M059J (cell line): ENCODE results near the gene ANKLE1. TPM values are rescaled to one million over a fixed set of nuclear protein-coding genes. Genes with fewer than 3 reads are reported as not detected.

Source experiments
- DNase-seq: peaks from one replicate; pipeline ENCODE4 v3.0.0-alpha.2; 2012; ENCODE audit warnings: low read depth
- total RNA-seq: library from RNA; depleted of rRNA; stranded (reverse); fragments of >200 nt; shearing (Covaris generic); gene quantifications from 2 replicates; pipeline ENCODE4 v1.2.3, GENCODE V29; 2014; rRNA removed

The ANKLE1 gene, protein sequence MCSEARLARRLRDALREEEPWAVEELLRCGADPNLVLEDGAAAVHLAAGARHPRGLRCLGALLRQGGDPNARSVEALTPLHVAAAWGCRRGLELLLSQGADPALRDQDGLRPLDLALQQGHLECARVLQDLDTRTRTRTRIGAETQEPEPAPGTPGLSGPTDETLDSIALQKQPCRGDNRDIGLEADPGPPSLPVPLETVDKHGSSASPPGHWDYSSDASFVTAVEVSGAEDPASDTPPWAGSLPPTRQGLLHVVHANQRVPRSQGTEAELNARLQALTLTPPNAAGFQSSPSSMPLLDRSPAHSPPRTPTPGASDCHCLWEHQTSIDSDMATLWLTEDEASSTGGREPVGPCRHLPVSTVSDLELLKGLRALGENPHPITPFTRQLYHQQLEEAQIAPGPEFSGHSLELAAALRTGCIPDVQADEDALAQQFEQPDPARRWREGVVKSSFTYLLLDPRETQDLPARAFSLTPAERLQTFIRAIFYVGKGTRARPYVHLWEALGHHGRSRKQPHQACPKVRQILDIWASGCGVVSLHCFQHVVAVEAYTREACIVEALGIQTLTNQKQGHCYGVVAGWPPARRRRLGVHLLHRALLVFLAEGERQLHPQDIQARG
- 0.69 and 0.71 TPM in 2 replicates for total RNA-seq

DNA sequence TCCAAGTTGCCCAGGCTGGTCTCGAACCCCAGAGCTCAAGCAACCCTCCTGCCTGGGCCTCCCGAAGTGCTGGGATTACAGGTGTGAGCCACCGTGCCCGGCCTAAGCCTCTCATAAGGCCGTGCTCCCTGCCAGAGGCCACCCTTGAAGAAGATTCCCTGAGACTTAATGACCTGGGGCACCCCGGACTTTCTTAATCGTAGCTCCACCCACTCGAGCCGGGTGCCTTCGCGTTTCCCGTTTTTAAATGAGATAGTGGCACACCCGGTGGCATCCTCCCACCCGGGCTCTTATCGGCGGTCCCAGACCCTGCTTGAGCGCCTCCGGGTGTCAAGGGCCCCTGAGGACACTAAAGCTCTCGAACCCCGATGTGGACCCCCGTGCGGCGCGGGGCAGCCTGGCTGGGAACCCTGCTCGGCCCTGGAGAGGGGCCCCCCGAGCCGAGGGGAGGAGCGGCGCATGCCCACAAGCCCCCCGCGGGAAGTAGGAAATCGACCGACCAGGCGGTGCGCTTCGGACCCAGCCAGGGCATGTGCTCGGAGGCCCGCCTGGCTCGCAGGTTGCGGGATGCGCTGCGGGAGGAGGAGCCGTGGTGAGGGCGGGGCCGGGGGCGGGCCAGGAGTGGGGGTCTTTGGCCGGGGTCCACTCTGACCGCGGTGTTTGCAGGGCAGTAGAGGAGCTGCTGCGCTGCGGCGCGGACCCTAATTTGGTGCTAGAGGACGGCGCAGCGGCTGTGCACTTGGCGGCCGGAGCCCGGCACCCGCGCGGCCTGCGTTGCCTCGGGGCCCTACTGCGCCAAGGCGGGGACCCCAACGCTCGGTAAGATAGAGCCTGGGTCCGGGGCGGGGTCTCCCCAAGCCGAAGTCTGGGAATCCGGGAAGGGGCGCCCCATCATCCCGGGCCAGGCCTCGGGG lies at the start of gene ANKLE1:
ANKLE1 (plus strand) TSS at position 511 of the 914 bp plus-strand sequence; CDS start at position 531, 20 bp downstream.
- no peak for DNase-seq

DNA sequence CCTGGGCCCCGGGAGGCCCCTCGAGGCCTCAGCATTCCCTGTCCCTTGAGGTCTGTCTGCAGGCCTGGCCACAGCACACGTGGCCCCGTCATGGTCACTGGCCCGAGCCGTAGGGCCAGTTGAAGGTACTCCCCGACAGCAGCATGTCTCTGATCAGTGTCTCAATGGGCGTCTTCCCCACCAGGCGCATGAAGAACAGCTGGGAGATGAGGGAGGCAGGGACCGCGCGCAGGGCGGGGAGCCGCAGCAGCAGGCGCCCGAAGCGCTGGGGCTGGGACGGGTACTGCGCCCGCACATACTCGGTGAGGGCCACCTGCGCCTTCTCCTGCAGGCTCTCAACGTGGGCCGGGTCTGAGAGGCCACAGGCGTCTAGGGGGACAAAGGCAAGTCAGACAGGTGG lies 49.4 kb upstream of the ANKLE1 start:
- DNase-seq = no peak

DNA sequence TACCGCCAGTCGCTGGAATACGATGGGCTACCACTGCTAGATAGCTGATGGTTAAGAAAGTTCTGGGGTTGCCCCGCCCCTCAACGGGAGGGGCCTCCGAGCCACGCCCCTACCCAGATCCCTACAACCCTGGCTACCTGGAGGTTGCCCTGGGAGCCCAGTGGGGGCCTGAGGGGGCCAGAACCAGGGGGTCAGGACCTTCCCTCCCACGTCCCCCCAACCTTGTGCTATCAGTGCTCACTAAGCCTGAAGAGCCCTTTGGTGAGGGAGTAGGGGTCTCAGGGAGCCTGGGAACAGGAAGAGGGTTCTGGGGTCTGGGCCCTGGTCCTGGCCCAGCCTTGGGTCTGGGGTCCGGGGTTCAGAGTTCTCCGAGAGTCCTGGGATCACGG lies 46.8 kb upstream of the ANKLE1 start:
- peak; percentile 40 for DNase-seq

DNA sequence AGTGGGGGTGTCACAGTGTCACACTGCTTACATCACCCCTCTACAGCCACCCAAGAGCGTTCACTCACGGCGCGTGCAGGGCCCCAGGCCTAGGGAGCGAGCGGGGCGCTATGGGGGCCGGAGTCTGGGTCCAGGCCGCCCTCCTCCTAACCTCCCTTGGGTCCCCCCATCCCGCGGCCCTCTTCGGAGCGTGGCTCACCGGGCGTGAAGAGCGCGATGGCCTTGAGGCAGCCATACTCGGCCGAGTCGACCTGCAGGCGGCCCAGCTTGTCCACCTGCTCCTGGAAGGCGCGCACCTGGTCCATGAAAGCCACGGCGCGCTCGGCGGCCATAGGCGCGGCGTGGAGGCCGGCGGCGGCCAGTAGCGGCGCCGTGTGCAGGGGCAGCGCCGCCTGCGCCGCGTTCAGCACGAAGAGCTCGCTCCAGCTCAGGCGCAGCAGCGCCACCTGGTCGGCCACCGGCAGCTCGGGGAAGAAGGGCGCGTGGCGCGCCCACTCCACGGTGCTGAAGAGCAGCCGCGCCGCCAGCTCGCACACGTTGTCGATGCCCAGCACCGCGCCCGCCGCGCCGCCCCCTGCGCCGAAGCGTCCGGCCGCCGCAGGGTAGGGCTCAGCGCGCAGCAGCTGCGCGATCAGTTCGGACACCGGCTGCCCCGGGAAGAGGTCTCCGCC lies 46.3 kb upstream of the ANKLE1 start:
- DNase-seq = peak; percentile 71

DNA sequence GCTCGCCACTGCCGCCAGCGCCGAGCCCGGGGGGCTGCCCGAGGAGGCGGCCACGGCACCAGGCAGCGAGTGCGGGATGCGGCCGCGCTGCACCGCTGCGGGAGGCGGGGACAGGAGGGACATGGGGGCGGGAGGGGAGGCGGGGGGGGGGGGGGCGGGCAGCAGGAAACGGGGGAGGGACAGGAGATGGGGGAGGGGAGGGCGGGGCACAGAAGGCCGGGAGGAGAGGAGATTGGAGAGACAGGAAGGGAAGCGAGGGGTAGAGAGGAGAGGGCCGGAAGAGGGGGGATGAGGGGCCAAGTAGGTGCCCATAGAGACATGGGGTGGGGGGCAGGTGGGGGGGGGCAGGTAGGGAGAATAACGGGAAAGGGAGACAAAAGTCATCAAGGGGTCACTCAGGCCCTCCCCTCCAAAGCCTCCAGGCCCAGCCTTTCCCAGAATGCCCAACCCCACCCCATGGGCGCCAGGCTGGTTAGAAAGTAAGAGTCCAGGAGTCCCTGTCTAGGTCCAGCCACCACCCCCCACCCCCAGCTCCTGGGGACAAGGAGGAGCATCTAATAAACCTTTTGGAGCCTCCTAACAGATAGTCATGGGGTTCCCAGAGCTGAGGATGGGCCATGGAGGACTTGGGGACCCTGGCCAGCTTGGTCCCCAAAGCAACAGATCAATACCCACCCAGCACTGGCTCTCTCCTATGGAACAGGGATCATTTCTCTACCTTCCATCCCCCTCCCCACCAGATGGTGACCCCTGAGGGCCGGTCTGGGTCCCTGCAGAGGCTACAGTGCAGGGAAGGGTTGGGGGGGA lies 45.5 kb upstream of the ANKLE1 start:
- DNase-seq = peak; percentile 65

DNA sequence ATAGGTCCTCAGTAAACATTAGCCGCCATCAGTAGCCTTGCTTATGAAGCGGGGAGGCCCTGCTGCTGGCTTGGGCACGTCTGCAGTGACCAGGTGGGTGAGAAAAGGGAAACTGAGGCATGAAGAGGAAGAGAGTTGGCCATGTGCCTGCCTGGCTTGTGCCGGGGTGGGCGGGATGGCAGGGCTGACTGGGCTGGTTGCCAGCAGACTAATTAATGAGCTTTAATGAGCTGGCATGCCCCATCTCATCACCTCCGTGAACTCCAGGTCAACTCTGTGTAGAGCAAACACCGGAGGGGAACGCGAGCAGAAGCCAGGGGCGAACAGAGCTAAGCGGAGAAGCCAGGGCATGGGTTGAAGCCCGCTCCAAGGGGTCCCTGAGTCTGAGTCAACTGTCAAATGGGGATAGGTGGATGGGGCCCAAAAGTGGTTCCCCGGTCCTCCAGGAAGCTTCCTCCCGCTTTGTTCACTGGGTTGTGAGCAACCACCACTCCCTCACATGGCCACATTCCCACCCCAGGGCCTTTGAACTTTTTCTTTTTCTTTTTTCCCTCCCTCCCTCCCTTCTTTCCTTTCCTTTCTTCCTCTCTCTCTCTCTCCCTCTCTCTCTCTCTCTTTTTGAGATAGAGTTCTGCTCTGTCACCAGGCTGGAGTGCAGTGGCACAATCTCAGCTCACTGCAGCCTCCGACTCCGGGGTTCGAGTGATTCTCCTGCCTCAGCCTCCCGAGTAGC lies 44.7 kb upstream of the ANKLE1 start:
- DNase-seq = no peak

DNA sequence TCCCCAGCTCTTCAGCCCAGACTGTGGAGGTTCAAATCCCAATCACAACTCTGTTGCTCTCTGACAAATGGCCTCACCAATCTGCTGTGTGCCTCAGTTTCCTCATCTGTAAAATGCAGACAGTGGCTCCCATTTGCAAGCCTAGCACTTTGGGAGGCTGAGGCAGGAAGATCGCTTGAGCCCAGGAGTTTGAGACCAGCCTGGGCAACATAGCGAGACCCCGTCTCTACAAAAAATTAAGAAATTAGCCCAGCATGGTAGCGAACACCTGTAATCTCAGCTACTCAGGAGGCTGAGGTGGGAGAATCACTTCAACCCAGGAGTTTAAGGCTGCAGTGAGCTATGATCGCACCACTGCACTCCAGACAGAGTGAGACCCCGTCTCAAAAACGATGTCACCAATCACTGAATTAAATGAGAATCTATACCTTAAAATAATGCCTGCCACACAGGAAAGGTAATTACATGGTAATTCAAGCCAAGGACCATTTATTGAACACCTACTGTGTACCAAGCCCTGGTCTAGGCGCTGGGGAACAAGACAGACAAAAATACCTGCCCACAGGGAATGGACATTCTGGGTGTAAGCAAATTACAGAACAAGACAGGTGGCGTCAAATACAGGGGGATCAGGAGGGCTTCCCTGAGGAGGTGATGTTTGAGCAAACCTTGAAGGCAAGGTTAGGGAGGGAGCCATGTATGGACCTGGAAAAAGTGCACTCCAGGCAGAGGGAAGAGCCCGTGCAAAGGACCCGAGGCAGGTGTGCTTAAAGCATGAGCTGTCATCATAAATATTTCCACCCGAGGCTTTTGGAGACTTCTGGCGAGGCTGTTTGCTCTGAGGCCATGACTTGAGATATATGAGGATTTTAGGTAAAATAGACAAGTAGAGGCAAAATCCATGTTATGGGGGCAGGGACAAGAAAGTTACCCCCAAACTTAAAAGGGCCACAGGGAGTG lies 43.7 kb upstream of the ANKLE1 start:
- DNase-seq = no peak

DNA sequence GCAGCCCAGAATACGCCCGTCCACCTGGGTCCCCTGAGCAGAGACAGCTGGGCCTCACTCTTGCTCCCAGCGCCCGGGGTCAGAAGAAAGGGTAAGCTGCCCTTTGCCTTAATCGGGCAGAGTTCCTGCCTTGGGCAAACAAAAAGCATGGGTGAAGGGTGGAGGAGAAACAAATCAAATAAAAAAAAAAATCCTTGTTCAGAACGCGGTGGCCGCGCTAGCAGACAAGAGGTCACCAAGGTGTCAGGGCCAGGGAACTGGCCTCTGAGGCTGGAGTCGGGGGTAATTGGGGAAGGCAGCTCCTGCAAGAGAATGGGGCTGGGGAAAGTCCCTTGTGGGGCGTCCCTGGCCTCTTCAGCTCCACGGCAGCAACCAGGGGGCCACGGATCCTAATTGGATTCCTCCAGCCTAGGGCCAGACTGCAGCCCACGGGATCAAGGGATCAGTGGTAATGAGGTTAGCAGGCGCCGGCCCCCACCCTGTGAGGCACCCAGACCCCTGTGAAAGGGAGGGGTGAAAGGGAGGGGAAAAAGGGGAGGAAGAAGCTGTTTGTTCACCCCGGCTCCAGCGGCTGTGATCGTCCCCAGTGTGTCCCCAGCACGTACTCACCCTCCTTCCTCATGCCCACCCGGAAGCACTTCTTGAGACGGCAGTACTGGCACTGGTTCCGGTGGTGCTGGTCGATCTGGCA lies 41.5 kb upstream of the ANKLE1 start:
- DNase-seq = no peak

DNA sequence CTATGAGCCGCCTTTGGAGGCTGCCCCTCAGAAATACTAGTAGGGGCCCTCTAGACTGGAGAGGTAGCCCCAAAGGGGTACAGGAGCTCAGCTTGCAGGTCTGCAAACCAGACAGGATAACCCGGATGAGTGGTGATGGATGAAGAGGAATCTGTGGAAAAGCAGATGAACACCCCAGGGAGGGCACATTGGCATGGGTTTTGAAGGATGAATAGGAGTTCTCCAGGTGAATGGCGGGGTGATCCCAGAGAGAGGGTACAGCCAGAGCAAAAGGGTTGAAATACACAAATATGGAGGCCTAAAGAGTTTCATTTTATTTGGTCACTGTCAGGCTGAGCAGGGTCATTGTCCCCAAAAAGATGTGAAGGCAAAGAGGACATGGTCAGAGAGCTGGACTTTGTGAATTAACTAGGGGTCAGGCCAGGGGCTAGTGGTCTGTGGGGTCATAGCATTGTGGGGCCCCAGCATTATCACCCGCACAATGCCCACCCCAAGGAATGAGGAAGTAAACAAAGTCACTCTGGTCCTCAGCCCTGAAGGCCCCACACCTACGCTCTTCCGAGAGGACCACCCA lies 40.8 kb upstream of the ANKLE1 start:
- DNase-seq = no peak

DNA sequence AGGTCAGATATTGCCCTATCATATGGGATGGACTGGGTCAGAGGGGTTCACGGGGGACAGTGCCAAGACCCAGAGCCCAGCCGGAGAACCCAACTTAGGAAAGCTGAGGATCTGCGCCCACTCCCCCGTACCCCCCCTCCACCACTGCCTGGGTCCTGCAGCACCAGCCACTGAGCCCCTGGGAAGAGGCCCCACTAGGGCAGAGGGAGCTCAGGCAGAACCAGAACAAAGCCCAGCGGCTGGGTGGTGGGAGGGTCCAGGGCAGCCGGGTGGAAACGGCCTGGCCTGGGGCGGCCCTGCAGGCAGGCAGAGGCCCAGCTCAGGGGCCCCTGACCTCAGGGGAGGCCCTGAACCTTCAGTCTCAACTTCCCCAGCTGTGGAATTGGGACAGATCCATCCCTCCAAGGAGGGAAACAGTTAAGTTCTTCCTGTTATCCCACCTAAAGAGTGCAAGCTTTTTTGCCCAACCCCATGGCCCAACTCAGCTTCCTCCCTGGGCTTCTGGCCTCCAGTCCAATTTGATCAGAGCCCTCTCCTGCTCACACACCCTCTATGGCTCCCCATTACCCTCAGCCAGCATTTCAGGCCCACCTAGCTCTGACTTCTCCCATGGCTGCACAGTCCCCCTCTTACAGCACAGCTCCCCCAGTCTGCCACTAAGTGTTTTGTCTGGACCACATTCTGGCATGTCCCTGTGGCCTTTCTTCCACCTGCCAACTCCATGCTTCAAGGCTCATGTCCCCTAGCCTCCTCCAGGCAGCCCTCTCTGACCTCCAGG lies 39.1 kb upstream of the ANKLE1 start:
- DNase-seq = no peak

DNA sequence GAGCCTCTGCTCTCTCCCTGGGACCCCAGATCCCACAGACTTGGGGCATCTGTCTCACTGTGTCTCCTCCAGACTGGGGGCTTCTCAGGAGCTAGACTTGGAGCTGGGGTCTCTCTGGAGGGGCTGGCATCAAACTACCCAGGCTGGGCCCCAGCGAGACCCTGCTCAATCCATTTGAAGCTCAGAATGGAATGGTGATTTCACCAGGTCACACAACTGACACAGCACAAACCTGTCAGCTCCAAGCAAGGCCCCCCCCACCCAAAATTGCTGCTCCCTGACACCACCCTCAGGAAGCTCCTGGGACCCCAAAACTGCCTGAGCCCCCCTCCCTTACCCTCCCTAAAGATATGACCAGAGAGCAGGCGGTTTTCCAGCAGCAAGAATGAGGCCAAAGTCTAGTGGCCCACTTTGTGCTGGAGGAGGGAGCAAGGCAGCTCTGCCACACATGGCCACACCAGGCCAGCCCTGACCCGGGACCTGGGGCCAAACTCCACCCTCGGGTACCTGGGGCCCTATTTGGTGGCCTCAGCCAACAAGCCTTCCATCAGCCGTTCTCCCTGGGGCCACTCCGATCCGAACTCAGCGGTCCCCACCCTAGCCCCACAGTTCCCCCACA lies 38.4 kb upstream of the ANKLE1 start:
- DNase-seq = no peak

DNA sequence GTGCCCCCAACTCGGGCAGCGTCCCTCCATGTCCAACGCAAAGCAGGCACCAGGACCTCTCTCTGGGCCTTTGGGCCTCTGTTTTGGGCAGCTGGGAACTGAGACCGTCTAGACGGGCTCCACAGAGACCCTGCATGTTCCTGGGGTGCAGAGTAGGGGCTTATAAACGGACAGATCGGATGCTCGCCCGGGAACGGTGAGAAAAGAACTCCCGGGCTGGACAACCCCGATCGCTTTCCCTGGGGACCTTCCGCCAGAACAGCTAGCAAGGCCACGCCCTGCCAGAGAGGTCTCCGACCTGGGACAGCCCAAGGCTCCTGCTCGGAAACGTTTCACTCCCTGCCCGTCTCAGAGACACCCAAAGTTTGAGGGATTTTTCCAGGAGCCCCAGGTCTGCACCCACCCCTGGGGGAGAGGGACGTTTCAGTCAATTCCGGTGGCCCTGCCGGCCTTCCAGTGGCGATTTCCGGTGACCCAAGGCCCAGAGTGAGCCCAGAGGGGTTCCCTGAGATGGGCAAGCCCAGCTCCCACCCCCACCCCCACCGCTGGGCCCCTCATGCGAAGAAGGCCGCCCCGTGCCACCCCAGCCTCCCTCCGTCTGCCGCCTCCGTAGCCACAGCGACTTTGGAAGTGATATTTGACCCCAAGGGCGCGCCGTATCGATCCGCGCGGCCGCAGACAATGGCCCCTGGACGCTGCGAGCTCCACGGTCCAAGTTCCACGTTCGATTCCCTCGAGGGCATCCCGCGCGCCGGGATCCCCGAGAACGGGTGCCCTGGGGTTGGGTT lies 37.7 kb upstream of the ANKLE1 start:
- no peak for DNase-seq

DNA sequence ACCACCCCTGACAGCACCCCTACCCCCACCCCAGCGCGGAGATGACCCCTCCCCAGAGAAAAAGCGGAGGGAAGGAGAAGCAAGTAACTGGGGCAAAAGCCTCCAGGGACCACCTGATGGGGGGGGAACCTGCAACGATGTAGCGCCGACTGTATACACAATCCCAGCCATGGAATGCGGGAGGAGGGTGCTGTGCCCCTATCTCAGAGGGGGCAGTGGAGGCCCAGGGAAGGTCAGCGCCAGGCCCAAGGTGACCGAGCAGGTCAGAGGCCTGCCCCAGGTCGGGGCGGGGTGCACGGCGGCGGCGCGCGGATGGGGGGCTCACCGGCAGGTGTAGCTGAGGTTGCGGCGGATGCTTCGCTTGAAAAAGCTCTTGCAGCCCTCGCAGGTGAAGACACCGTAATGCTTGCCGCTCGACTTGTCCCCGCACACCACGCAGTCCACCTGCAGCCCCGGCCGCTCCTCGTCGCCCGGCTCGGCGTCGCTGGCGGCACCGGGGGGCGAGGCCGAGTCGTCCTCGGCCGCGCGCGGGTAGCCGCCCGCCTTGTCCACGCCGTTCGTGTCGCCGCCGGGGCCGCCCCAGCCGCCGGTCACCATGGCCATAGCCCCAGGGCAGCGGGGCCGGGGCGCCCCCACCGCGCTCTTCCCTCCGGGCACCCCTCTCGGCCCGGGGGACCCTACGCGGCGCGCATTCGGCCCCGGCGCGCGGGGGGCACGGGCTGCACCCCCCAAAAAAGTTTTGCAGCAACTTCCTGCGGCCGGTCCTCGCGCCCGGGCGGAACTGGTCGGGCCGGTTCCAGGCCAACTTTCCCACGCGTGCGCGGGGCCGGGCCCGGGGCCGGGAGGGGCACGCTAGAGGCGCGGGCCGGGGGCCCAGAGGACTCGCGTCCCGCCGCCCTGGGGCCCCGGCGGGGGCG lies 36.8 kb upstream of the ANKLE1 start:
- DNase-seq = no peak

DNA sequence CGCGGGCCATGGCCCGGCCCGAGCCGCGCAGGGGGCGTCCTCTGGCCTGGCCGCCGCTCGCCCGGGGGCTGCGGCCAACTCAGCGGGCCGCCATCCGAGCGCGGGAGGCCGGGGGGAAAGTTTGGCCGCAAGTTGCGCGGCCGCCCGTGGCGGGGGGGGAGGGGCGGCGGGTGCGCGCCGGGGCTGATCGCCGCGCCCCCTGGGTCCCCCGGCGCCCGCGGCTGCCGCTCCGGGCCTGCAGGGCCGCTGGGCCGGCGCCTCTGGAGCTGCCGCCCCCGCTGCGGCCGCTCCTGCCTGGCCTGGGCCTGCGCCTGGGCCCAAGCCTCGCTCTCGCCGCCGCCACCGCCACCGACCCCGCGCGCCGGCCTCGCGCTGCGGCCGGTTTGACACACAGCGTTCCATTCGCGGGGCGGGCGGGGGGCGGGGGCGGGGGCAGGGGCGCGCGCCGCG lies 36.1 kb upstream of the ANKLE1 start, which contains the start of gene NR2F6:
NR2F6 (minus strand) TSS at position 385 of the 450 bp plus-strand sequence. CDS start 699 bp downstream, outside the sequence.
- no peak for DNase-seq
